ENCODE results near the gene BRICD5. TPM values are rescaled to one million over a fixed set of nuclear protein-coding genes. Genes with fewer than 3 reads are reported as not detected.

Gene BRICD5
- total and polyA plus RNA-seq, 2 of the 13 experiments (the other 11 are each of a cell fraction or from before 2014, with no cell fraction given), result 1.6 to 5.8 TPM

DNA sequence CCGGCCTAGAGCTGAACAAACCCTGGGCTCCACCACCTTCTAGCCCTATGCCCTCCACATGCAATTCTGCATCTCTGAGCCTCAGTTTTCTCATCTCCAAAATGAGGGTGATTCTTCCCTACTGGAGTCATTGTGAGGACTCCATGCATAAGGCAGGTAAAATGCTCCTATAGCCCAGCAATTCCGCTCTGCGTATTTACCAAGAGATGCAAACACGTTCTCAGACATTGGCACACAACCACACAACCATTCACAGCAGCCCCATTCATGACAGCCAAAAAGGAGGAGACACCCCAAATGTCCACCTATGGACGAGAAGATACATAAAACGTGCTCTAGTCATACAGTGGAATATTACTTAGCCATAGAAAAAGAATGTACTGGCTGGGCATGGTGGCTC, 10.3 kb downstream of the BRICD5 start:
- ATAC-seq (no peak), FAIRE-seq (no peak), DNase-seq (ENCODE audit: low spot score) (no peak)
- Histone ChIP-seq H3K4me1 (ENCODE audit: insufficient read depth, low read length) (peaks cover 37% of the 10 kb centered on the region), H2AFZ (ENCODE audit: low read length) (no peak overlapping the region), H3K27ac (ENCODE audit: extremely low read length, insufficient read depth, low read length) (no peak overlapping the region), H3K27me3 (ENCODE audit: control insufficient read depth in 1 of 2, insufficient read depth in 2 of 2, low read length in 2 of 2) (peaks cover 2 to 34% of the 10 kb centered on the region in 2 experiments; a peak in 3 of 5 replicates), H3K4me2 (ENCODE audit: low read depth, low read length) (no peak overlapping the region), H3K9ac (ENCODE audit: insufficient read depth, low read depth, low read length) (no peak overlapping the region), H3K4me3 (replicated peaks in 1 of 3; ENCODE audit: insufficient read depth in 1 of 3, low read depth in 2 of 3, low read length in 3 of 3) (no peak overlapping the region), H3K9me3 (ENCODE audit: low read length) (no peaks in the 10 kb centered on the region), H3K79me2 (ENCODE audit: insufficient read depth, low read length) (no peaks in the 10 kb centered on the region), H3K36me3 (replicated peaks in 1 of 2; ENCODE audit: control insufficient read depth in 1 of 2, insufficient read depth in 2 of 2, low read length in 2 of 2) (no peaks in the 10 kb centered on the region), H4K20me1 (ENCODE audit: insufficient read depth, low read length) (no peaks in the 10 kb centered on the region)
- no TSS peak for BruUV-seq (replicated peaks)
- ChIA-PET POLR2A (interaction anchor here (1.3 kb wide), 1 partner anchor 45 kb away, joined by 5 read pairs; the partner anchor contains the start of gene TRAF7), CTCF (ENCODE audit: low intra/inter-chr PET ratio, low total read pairs) (no interaction called here)
- TF ChIP-seq JARID2 (CRISPR knock-in tag; IDR thresholded peaks at IDR 0.05; ENCODE audit: insufficient replicate concordance), result no peak
- no peak for TF ChIP-seq ELK4 (CRISPR knock-in tag; IDR thresholded peaks at IDR 0.05; ENCODE audit: borderline replicate concordance)
- TF ChIP-seq ZNF749 (CRISPR knock-in tag; IDR thresholded peaks at IDR 0.05; ENCODE audit: borderline replicate concordance), result no peak
- TF ChIP-seq, protein P1, sequence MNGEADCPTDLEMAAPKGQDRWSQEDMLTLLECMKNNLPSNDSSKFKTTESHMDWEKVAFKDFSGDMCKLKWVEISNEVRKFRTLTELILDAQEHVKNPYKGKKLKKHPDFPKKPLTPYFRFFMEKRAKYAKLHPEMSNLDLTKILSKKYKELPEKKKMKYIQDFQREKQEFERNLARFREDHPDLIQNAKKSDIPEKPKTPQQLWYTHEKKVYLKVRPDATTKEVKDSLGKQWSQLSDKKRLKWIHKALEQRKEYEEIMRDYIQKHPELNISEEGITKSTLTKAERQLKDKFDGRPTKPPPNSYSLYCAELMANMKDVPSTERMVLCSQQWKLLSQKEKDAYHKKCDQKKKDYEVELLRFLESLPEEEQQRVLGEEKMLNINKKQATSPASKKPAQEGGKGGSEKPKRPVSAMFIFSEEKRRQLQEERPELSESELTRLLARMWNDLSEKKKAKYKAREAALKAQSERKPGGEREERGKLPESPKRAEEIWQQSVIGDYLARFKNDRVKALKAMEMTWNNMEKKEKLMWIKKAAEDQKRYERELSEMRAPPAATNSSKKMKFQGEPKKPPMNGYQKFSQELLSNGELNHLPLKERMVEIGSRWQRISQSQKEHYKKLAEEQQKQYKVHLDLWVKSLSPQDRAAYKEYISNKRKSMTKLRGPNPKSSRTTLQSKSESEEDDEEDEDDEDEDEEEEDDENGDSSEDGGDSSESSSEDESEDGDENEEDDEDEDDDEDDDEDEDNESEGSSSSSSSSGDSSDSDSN (CRISPR knock-in tag; IDR thresholded peaks at IDR 0.05), result no peak
- no peak for TF ChIP-seq SMAD3 (CRISPR knock-in tag; IDR thresholded peaks at IDR 0.05)
- TF ChIP-seq ZNF275 (CRISPR knock-in tag; IDR thresholded peaks at IDR 0.05; ENCODE audit: borderline replicate concordance), result no peak
- TF ChIP-seq ZNF138 (CRISPR knock-in tag; IDR thresholded peaks at IDR 0.05; ENCODE audit: low read depth), result no peak
- TF ChIP-seq ARNT2 (CRISPR knock-in tag; IDR thresholded peaks at IDR 0.05; ENCODE audit: low read depth), result no peak
- no peak for TF ChIP-seq ZNF660 (CRISPR knock-in tag; IDR thresholded peaks at IDR 0.05; ENCODE audit: borderline replicate concordance, low read depth)
- no peak for TF ChIP-seq SIX1 (CRISPR knock-in tag; IDR thresholded peaks at IDR 0.05; ENCODE audit: borderline replicate concordance)
- no peak for TF ChIP-seq ZNF543 (CRISPR knock-in tag; IDR thresholded peaks at IDR 0.05)
- no peak for TF ChIP-seq PCBP1 (IDR thresholded peaks at IDR 0.05; ENCODE audit: borderline replicate concordance, low read depth, low read length)
- no peak for TF ChIP-seq SOX5 (CRISPR knock-in tag; IDR thresholded peaks at IDR 0.05; ENCODE audit: borderline replicate concordance)
- no peak for TF ChIP-seq ZNF12 (CRISPR knock-in tag; IDR thresholded peaks at IDR 0.05)
- TF ChIP-seq SNRNP70 (IDR thresholded peaks at IDR 0.05; ENCODE audit: low read depth, low read length), result no peak
- TF ChIP-seq ZSCAN12 (CRISPR knock-in tag; IDR thresholded peaks at IDR 0.05), result no peak
- no peak for TF ChIP-seq GPBP1L1 (CRISPR knock-in tag; IDR thresholded peaks at IDR 0.05)
- TF ChIP-seq ZNF550 (CRISPR knock-in tag; IDR thresholded peaks at IDR 0.05; ENCODE audit: borderline replicate concordance), result no peak
- WGBS (ENCODE audit: low lambda C conversion rate), result 51% methylated on average over 6 of the region's 6 CpGs
- in situ Hi-C loops (cut with HindIII; ENCODE audit: extremely low pct_ligation_motif_present, low pct_unique_long_range_greater_than_20kb), result no loop called here
- intact Hi-C loops (cut with micrococcal nuclease; ENCODE audit: unreplicated experiment), result no loop called here
